SK-N-SH treated with all-trans-retinoic acid at 6 μM for 48 hours (cell line): ENCODE data around the gene SDC1.

ENCODE experiments used
- ATAC-seq: fragments of 200-7000 bp; cut with Tn5 transposase; 3 replicates; pipeline ENCODE4 v1.9.1; 2020; ENCODE audit warnings: mild to moderate bottlenecking, moderate library complexity
- BACH2 ChIP-seq: fragments of 250-450 bp; sonication (Bioruptor Pico); IDR thresholded peaks from 2 replicates; pipeline ENCODE4 v1.9.0; 2021; ENCODE audit warnings: mild to moderate bottlenecking, borderline replicate concordance
- CSDC2 ChIP-seq: fragments of 250-450 bp; sonication (Bioruptor Pico); IDR thresholded peaks from 2 replicates; pipeline ENCODE4 v1.5.0; 2020; ENCODE audit warnings: mild to moderate bottlenecking, moderate library complexity
- ESRRG ChIP-seq: fragments of 250-450 bp; sonication (Bioruptor Pico); IDR thresholded peaks from 2 replicates; pipeline ENCODE4 v1.6.1; 2021; ENCODE audit warnings: mild to moderate bottlenecking
- GLIS3 ChIP-seq: fragments of 250-450 bp; sonication (Bioruptor Pico); IDR thresholded peaks from 2 replicates; pipeline ENCODE4 v1.5.0; 2020; ENCODE audit warnings: mild to moderate bottlenecking, moderate library complexity
- OSR1 ChIP-seq: fragments of 250-450 bp; sonication (Bioruptor Pico); IDR thresholded peaks from 2 replicates; pipeline ENCODE4 v1.8.0; 2022; ENCODE audit warnings: moderate library complexity, mild to moderate bottlenecking, inconsistent platforms
- PPARA ChIP-seq: fragments of 250-450 bp; sonication (Bioruptor Pico); IDR thresholded peaks from 2 replicates; pipeline ENCODE4 v1.5.0; 2020; ENCODE audit warnings: mild to moderate bottlenecking, borderline replicate concordance
- TOX ChIP-seq: fragments of 250-450 bp; sonication (Bioruptor Pico); IDR thresholded peaks from 2 replicates; pipeline ENCODE4 v1.8.0; 2021; ENCODE audit warnings: mild to moderate bottlenecking, moderate library complexity, borderline replicate concordance
- ZC3H10 ChIP-seq: fragments of 250-450 bp; sonication (Bioruptor Pico); IDR thresholded peaks from 2 replicates; pipeline ENCODE4 v1.5.1; 2021; ENCODE audit warnings: mild to moderate bottlenecking, moderate library complexity
- ZFP3 ChIP-seq: fragments of 250-450 bp; sonication (Bioruptor Pico); IDR thresholded peaks from 2 replicates; pipeline ENCODE4 v1.5.0; 2020; ENCODE audit warnings: mild to moderate bottlenecking, moderate library complexity
- ZFP30 ChIP-seq: fragments of 450-650 bp; formaldehyde crosslinking; IDR thresholded peaks from 2 replicates; pipeline ENCODE4 v1.5.0; 2022; ENCODE audit warnings: mild to moderate bottlenecking, moderate library complexity
- ZNF565 ChIP-seq: fragments of 450-650 bp; formaldehyde crosslinking; conservative IDR thresholded peaks from 2 replicates; pipeline ENCODE4 v1.5.0; 2020; ENCODE audit warnings: low read depth, mild to moderate bottlenecking, moderate library complexity
- ZNF8 ChIP-seq: fragments of 450-650 bp; formaldehyde crosslinking; IDR thresholded peaks from 2 replicates; pipeline ENCODE4 v1.5.0; 2020; ENCODE audit warnings: mild to moderate bottlenecking, moderate library complexity
- TF ChIP-seq, protein P1 (sequence below): fragments of 250-450 bp; sonication (Bioruptor Pico); IDR thresholded peaks from 2 replicates; pipeline ENCODE4 v1.5.0; 2020; ENCODE audit warnings: mild to moderate bottlenecking, moderate library complexity
- TF ChIP-seq, protein P2 (sequence below): fragments of 250-450 bp; sonication (Bioruptor Pico); IDR thresholded peaks from 2 replicates; pipeline ENCODE4 v1.8.0; 2020; ENCODE audit warnings: mild to moderate bottlenecking, moderate library complexity, borderline replicate concordance

SDC1 gene

DNA sequence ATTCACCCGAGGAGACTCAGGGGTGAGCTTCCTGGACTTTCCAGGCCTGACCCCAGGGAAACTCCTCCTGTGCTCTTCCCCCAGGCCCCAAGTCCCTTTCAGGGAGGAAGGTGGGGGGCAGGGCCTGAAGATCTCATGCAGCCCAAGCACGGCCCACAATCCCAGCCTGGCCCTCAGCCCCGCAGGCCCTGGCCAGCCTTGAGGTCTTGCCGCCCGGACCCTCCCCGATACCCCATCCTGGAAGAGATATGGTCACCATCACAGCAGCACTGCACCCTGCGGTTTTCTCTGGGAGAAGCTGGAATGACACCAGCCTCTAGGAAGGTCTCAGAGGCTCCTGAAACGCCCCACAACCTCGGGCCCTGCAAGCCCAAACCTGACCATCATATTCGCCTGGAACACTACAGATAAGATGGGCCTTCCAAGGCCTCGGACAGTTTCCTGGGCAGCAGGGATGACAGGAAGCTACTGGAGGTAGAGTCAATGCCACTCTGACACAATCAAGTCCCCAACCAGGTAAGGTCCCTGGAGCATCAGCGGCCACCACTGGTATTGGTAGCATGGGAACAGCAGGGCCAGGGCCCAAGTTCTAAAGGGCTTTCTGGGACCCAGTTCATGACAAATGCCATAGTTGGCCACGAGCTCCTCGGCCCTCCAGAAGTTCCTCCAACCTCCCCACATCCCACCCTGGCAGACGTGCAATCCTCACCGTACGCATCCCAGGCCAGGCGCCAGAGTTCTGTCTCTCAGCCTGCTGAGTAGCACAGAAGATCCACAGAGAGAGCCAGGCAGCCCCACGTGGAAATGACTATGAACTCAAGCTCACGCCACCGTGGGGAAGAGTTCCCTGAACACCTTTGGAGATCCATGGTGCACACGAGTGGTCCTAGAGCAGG, 8.6 kb downstream of the SDC1 start (continued):
- TF ChIP-seq, protein P1, sequence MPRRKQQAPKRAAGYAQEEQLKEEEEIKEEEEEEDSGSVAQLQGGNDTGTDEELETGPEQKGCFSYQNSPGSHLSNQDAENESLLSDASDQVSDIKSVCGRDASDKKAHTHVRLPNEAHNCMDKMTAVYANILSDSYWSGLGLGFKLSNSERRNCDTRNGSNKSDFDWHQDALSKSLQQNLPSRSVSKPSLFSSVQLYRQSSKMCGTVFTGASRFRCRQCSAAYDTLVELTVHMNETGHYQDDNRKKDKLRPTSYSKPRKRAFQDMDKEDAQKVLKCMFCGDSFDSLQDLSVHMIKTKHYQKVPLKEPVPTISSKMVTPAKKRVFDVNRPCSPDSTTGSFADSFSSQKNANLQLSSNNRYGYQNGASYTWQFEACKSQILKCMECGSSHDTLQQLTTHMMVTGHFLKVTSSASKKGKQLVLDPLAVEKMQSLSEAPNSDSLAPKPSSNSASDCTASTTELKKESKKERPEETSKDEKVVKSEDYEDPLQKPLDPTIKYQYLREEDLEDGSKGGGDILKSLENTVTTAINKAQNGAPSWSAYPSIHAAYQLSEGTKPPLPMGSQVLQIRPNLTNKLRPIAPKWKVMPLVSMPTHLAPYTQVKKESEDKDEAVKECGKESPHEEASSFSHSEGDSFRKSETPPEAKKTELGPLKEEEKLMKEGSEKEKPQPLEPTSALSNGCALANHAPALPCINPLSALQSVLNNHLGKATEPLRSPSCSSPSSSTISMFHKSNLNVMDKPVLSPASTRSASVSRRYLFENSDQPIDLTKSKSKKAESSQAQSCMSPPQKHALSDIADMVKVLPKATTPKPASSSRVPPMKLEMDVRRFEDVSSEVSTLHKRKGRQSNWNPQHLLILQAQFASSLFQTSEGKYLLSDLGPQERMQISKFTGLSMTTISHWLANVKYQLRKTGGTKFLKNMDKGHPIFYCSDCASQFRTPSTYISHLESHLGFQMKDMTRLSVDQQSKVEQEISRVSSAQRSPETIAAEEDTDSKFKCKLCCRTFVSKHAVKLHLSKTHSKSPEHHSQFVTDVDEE (CRISPR knock-in tag) = no peak
- TF ChIP-seq ZFP3 = no peak

DNA sequence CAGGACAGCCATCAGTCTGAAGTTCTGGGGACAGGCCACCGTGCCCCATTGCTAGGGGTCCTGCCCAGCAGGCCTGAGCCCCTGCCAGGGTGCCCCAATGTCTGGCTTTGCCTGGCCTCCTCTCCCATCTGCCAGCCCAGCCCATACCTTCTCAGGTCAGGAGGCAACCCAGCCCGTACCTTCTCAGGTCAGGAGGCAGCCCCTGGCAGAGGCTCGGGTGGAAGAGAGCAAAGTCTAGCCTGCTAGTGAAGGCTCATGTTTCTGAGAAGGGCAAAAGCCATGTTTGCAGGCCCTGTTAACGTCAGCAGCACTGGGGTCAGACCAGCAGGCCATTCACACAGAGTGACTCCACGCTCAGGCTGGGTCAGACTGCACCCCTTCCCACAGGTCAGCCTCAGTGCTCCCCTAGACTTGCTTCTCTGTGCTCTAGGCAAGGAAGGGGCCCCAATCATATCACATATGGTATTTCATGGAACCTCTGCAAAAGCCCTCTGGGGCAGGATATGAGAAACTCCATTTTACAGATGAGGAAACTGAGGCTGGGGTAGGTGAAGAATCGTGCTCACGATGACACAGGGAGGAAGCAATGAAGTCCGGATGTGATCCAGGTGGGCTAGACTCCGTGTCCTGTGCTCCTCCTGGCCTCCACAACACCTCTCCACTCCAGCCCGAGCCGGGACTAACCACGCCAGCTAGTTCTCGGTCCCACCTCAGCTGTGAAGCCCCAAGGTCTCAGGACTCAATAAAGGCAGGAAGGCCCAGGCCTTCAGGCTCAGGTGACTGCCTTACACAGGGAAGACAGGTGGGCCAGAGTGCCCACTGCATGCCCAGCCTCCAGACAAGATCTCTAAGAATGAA, 9.5 kb downstream of the SDC1 start:
- TF ChIP-seq ZNF565 (no peak), ZFP3 (no peak), ZNF8 (CRISPR knock-in tag) (no peak), PPARA (no peak)
- TF ChIP-seq, protein P2, sequence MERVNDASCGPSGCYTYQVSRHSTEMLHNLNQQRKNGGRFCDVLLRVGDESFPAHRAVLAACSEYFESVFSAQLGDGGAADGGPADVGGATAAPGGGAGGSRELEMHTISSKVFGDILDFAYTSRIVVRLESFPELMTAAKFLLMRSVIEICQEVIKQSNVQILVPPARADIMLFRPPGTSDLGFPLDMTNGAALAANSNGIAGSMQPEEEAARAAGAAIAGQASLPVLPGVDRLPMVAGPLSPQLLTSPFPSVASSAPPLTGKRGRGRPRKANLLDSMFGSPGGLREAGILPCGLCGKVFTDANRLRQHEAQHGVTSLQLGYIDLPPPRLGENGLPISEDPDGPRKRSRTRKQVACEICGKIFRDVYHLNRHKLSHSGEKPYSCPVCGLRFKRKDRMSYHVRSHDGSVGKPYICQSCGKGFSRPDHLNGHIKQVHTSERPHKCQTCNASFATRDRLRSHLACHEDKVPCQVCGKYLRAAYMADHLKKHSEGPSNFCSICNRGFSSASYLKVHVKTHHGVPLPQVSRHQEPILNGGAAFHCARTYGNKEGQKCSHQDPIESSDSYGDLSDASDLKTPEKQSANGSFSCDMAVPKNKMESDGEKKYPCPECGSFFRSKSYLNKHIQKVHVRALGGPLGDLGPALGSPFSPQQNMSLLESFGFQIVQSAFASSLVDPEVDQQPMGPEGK = no peak
- TF ChIP-seq, all 23 proteins: peak for 0
- ATAC-seq = no peak

DNA sequence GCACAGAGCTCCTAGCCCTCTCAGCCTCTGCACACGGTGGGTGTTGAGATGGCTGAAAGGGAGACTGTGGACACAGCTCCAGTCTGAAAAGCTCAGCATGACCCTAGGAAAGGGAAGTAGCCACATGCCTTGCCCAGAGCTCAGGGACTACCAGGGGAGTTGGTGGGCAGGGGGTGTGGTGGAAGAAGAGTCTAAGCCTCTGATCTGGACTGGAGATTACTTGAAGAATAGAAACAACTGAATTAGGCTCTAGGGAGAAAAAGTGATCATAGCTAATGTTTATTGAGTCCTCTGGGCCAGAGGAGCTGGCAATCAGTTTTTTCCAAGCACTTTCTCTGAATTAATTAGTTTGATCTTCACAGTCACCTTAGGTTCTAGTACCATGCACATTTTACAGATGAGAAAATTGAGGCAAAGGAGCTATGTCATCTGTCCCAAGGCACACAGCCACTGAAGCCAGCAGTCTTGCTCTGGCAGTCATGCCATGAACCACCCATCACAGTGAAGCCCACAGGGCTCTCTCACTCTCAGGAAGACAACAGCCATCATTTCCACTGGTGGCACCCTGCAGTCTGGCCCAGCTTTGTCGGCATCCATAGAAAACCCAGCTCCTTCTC, 10.3 kb downstream of the SDC1 start:
- TF ChIP-seq OSR1 (CRISPR knock-in tag) (no peak), ZFP30 (CRISPR knock-in tag) (no peak), ESRRG (no peak), ZC3H10 (CRISPR knock-in tag) (no peak), GLIS3 (no peak), ZFP3 (no peak), TOX (CRISPR knock-in tag) (no peak), ZNF8 (CRISPR knock-in tag) (no peak)
- TF ChIP-seq, protein P1 (CRISPR knock-in tag) = no peak

DNA sequence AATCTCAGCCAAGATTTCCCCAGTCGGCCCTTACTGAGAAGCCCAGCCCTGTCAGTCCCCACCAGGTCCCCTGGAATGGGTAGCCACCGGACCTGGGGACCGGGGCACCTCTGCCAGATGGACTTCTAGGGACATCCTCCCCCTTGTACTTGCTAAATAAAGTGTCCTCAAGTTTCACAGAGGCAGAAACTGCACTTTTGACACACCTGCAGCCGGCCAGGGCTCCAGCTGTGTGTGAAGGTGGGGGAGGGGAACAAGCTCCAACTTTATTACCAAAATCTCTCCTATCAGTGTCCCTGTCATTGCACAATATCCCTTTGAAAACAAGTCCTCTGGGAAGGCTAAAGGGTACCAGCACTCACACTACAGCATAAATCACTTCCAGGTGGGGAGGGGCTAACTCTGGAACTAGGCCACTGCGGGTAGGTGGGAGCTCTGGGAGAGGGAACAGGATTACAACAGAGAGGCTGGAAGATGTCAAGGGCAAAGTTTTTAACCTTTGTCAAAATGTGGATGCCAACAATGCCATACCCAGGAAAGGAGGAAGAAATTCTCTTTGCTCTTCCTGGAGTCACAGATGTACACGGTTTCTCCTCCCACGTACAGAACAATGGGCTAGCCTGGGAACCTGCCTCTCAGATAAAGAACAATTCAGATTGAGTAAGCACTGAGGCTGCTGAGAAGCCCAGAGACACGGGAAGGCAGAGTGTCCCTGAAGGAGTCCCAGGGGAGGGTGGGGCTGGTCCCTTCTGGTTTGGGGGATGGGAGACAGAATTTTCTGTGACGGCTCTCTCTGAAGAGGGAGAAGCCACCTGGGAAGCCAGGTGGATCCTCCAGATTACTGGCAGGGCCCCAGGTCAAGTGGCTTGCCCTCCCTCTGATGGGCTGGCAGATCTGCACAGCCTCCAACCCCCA, 11.0 kb downstream of the SDC1 start:
- no peak for TF ChIP-seq ZFP3
- TF ChIP-seq ZC3H10 (CRISPR knock-in tag) = no peak
- no peak for TF ChIP-seq ZNF8 (CRISPR knock-in tag)
- TF ChIP-seq, protein P1 (CRISPR knock-in tag) = no peak
- TF ChIP-seq BACH2 = no peak
- no peak for TF ChIP-seq PPARA
- no peak for TF ChIP-seq ESRRG
- TF ChIP-seq CSDC2 = no peak
- no peak for ATAC-seq

More for the DNA sequence above, 10.3 kb downstream of the SDC1 start:
- no peak for ATAC-seq
